Lung microvascular endothelial cell (primary cell): ENCODE results near the gene ZNF410. TPM values are rescaled to one million over a fixed set of nuclear protein-coding genes. Genes with fewer than 3 reads are reported as not detected.

Experiments used
- DNase-seq, 2 donors: peaks; one replicate each; pipeline versions ENCODE4 v3.0.0 to v3.0.0-alpha.2; 2010; ENCODE audit warnings: low read depth in 2 of 2
- total RNA-seq: library from RNA; depleted of rRNA; stranded (reverse); fragments of >200 nt; gene quantifications from 2 replicates; pipeline ENCODE4 v1.2.1, GENCODE V29; 2014

ZNF410 gene
- total RNA-seq, 1 donor from 2014 or later: 52.4 TPM

- DNase-seq: peak; percentile 97 to 98
Observed at GRCh38 chr14:73949752-73950734, 63.4 kb downstream of the ZNF410 start, which contains the start of the genes COQ6 and FAM161B. TSS of gene COQ6 (plus strand) at chr14:73950302. CDS start at chr14:73950333, 31 bp downstream. TSS of gene FAM161B (minus strand) at chr14:73950094. CDS start at chr14:73950026, 68 bp downstream.

GRCh38 chr14:73953731-73954130, 67.1 kb downstream of the ZNF410 start:
- DNase-seq: no peak

- DNase-seq: no peak
Observed at GRCh38 chr14:73955674-73956073, 69.0 kb downstream of the ZNF410 start.

GRCh38 chr14:73958591-73958990, 71.9 kb downstream of the ZNF410 start:
- no peak for DNase-seq

GRCh38 chr14:73961192-73961591, 74.5 kb downstream of the ZNF410 start:
- DNase-seq: no peak

- no peak for DNase-seq
Observed at GRCh38 chr14:73965216-73965615, 78.6 kb downstream of the ZNF410 start.

DNA sequence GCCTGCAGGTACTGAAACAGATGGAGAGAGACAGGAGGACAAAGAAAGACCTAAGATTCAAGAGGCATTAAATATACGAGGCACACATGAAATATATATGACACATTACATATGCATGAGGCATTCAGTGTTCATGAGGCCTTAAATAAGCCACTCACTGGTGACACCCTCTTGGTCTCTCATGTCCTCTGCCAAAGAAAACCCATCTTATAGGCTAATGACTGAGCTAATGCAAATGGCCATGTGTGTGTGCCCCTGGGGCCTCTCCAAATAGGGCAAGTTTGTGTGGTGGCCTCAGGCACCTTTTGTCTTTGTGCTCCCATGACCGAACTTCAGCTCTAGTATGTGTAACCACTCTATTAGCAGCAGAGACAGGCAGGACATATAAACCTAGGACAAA, 82.2 kb downstream of the ZNF410 start:
- DNase-seq: no peak

DNA sequence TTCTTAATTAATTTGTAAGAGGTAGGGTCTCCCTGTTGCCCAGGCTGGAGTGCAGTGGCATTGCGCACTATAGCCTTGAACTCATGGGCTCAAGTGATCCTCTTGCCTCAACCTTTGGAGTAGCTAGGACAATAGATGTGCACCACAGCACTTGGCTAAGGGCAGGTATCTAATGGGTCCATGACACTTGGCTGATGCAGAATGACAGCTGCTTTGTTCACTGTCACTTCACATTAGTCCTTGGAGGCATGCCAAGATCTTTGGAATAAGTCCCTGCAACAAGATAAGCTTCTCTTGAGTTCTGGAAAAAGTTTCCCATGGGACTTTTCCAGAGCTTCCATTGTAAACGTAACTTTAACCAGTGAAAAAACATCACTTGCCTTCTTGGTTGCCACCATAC, 86.8 kb downstream of the ZNF410 start:
- DNase-seq: no peak

- DNase-seq: no peak
Observed at GRCh38 chr14:73976125-73976524, 89.5 kb downstream of the ZNF410 start.

DNA sequence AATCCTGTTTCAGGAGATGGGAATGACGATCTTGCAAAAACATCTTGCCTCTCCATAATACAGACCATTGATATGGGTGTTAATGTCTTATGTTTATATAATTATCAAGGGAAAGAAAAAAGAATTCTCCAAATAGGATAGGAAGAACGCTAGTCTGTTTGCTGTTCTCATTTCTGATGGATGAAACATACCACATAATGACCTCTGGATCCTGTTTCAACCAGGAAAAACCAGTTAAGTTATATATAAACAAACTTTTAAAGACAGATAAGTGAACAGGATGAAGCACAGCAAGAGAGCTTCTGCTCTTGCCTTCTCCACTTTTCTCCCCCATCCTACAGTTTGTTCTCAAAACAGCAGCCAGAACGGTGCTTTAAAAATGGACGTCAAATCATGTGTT, 91.2 kb downstream of the ZNF410 start:
- peak in 1 of 2 donors; percentile 2 for DNase-seq

Other genes starting within 250 kb of the ZNF410 start
- 4.1 and 6.0 TPM in 2 replicates for gene DNAL1, start 241.9 kb upstream of the ZNF410 start, total RNA-seq
- 11.3 and 15.1 TPM in 2 replicates for gene PNMA1, start 172.5 kb upstream of the ZNF410 start, total RNA-seq
- 1.3 and 1.8 TPM in 2 replicates for gene PTGR2, start 35.0 kb upstream of the ZNF410 start, total RNA-seq
- 1.7 and 2.8 TPM in 2 replicates for gene FAM161B, start 63.2 kb downstream of the ZNF410 start, total RNA-seq
- gene COQ6, start 63.4 kb downstream of the ZNF410 start, total RNA-seq: 12.4 and 16.5 TPM in 2 replicates
- gene ENTPD5, start 132.4 kb downstream of the ZNF410 start, total RNA-seq: 5.0 and 6.3 TPM in 2 replicates
- gene BBOF1, start 132.5 kb downstream of the ZNF410 start, total RNA-seq: 0.40 and 0.44 TPM in 2 replicates
- 9.8 and 17.9 TPM in 2 replicates for gene ALDH6A1, start 197.6 kb downstream of the ZNF410 start, total RNA-seq
- 6.5 and 10.3 TPM in 2 replicates for gene LIN52, start 198.1 kb downstream of the ZNF410 start, total RNA-seq